ENCODE data around the gene FAIM2.

GRCh38 chr12:49869816-49870500 is 33.7 kb downstream of the FAIM2 start:
- TF ChIP-seq, protein P1, sequence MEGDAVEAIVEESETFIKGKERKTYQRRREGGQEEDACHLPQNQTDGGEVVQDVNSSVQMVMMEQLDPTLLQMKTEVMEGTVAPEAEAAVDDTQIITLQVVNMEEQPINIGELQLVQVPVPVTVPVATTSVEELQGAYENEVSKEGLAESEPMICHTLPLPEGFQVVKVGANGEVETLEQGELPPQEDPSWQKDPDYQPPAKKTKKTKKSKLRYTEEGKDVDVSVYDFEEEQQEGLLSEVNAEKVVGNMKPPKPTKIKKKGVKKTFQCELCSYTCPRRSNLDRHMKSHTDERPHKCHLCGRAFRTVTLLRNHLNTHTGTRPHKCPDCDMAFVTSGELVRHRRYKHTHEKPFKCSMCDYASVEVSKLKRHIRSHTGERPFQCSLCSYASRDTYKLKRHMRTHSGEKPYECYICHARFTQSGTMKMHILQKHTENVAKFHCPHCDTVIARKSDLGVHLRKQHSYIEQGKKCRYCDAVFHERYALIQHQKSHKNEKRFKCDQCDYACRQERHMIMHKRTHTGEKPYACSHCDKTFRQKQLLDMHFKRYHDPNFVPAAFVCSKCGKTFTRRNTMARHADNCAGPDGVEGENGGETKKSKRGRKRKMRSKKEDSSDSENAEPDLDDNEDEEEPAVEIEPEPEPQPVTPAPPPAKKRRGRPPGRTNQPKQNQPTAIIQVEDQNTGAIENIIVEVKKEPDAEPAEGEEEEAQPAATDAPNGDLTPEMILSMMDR (IDR thresholded peaks at IDR 0.05 in 4 of 5, conservative IDR thresholded peaks at IDR 0.05 in 1 of 5) = no peak
- no peak for TF ChIP-seq POLR2A (IDR thresholded peaks at IDR 0.05)
